ENCODE measurements around the gene CREB3L4. TPM values are rescaled to one million over a fixed set of nuclear protein-coding genes. Genes with fewer than 3 reads are reported as not detected.

CREB3L4 gene
- total and polyA plus RNA-seq, 2 of the 13 experiments (the other 11 are each of a cell fraction or from before 2014, with no cell fraction given), result 9.9 to 18.7 TPM

GRCh38 chr1:153990468-153991150 is 22.9 kb downstream of the CREB3L4 start, which contains the start of gene RPS27 (continued):
- TF ChIP-seq ZNF574 (CRISPR knock-in tag; IDR thresholded peaks at IDR 0.05) (peak; percentile 95), ZFP91 (CRISPR knock-in tag; IDR thresholded peaks at IDR 0.05; ENCODE audit: borderline replicate concordance) (peak; percentile 69), TBL1XR1 (IDR thresholded peaks at IDR 0.05; ENCODE audit: borderline replicate concordance, low read length, partially characterized antibody) (peak; percentile 46), NFE2 (CRISPR knock-in tag; IDR thresholded peaks at IDR 0.05) (no peak), NFIB (CRISPR knock-in tag; IDR thresholded peaks at IDR 0.05; ENCODE audit: borderline replicate concordance) (no peak), ZNF232 (CRISPR knock-in tag; IDR thresholded peaks at IDR 0.05; ENCODE audit: borderline replicate concordance) (peak; percentile 88; the same call in 1 of the 2 replicates), ZNF549 (CRISPR knock-in tag; IDR thresholded peaks at IDR 0.05) (no peak), ZNF496 (CRISPR knock-in tag; IDR thresholded peaks at IDR 0.05; ENCODE audit: insufficient replicate concordance) (no peak), MYNN (CRISPR knock-in tag; IDR thresholded peaks at IDR 0.05; ENCODE audit: low read depth) (peak; percentile 79; the same call in 1 of the 2 replicates), NFKB2 (CRISPR knock-in tag; IDR thresholded peaks at IDR 0.05; ENCODE audit: borderline replicate concordance) (peak; percentile 80), ELF1 (CRISPR knock-in tag; IDR thresholded peaks at IDR 0.05) (peak; percentile 97), ZNF710 (CRISPR knock-in tag; IDR thresholded peaks at IDR 0.05; ENCODE audit: borderline replicate concordance) (no peak), ARNT (IDR thresholded peaks at IDR 0.05) (no peak), TAF15 (IDR thresholded peaks at IDR 0.05; ENCODE audit: low read depth, low read length, poor library complexity, severe bottlenecking) (no peak), ZNF335 (CRISPR knock-in tag; IDR thresholded peaks at IDR 0.05) (0 out of 2 replicates have a peak, but pooled peaks have one; percentile 54), HNRNPH1 (optimal IDR thresholded peaks at IDR 0.05; ENCODE audit: low read depth, low read length) (no peak), RAD51 (IDR thresholded peaks at IDR 0.05; ENCODE audit: borderline replicate concordance) (no peak), ZNF709 (CRISPR knock-in tag; IDR thresholded peaks at IDR 0.05) (no peak), CEBPG (CRISPR knock-in tag; IDR thresholded peaks at IDR 0.05) (peak; percentile 84), AFF4 (CRISPR knock-in tag; IDR thresholded peaks at IDR 0.05) (peak; percentile 85; the same call in 1 of the 2 replicates)

All from HepG2 (cell line).